Limb (tissue), 2 donors: Measurements from ENCODE around the gene KCNMA1.
"Not testable (repeated sequence)": the region's sequence is repeated elsewhere in the genome, so short reads cannot be mapped to it uniquely, and the experiment has no call there.

Source experiments
- DNase-seq, 2 donors: peaks; one replicate each; pipeline ENCODE4 v3.0.0-alpha.2; 2016; ENCODE audit errors: extremely low spot score in 2 of 2

KCNMA1 gene

DNA sequence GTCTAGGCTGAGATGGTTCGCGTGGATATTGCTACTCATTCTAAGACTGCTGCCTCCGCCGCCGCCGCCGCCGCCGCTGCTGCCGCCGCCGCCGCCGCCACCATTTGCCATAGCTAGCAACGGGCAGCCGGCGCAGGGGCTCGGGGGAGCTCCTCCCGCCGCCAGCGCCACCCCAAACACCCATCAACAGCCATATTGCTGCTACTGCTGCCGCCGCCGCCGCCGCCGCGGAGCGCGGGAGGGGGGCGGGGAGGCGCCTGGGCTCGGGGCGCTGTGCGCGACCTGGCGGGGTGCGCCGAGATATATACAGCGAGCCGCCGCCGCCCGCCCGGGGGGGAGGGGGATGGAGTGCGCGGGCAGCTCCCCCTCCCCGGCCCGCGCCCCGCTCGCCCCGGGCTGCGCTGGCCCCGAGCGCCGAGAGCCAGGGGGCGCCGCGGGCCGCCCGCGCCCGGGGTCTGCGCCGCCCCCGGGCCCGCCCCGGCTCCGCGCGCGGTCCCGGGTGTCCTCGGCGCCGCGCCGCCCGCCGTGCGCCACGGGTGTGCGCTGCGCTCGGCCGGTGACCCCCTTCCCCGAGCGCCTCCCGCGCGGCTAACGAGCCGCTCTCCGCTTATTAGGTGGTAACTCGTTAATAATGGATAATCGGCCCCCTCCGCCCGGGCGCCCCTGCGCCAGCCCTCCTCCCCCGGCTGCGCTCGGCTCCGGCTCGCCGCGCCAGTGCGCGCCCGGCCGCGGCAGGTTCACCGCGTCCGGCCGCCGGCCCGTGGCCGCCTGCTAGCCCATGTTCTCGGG, at the start of gene KCNMA1:
TSS of gene KCNMA1 (minus strand) at position 277 of the 789 bp plus-strand sequence.
- DNase-seq = peak in 1 of 2 donors; percentile 79

DNA sequence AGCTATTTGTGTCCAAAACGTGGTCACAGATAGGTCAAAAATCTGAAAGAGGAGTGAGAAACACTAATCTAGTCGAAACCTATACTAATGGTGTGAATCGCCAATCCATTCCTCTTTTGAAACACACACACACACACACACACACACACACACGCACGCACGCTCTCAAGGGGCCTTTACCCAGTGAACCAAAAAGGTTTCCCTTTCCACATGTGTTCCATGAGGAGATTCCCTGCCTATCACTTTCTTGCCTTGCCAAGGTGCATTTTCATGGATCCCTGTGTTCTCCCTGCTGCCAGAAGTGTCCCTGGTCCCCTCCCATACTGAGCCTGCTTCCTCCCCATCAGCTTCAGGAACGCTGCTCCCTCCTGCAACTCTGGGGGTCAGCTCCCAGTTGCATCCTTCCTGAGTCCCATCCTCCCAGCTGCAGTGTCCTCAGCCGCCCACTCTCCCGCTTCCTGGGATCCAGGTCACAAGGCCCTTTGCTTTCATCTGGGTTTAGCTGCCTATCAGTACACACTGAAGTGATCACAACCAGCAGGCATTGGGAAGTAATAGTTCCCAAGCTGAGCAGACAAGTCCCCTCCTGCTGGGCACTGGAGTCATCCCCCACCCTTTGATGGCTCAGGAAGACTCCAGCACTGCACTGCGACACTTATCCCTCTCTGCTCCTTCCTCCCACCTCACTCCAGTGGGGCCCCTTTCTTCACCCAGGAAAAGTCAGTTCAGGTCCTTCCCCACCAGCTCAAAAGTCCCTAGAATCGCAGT, 49.2 kb upstream of the KCNMA1 start:
- DNase-seq = no peak

DNA sequence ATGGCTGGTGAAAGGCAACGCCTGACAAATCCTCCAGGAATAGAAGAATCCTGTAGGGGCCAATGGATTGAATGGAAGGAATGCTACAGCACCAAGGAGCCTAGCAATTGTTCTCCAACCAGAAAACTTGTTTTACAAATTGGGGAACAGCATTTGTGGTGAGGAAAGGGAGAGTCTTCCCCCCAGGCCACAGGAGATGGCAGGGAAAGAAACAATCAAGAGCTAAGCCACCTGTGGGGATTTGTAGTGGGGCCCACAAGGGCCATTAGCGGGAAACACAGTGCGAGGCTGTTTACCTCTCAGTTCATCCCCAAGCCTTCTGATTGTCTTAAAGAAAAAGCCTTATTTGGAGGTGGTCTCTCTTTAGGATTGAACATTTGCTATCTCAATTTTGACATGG, 48.5 kb upstream of the KCNMA1 start:
- DNase-seq = no peak

DNA sequence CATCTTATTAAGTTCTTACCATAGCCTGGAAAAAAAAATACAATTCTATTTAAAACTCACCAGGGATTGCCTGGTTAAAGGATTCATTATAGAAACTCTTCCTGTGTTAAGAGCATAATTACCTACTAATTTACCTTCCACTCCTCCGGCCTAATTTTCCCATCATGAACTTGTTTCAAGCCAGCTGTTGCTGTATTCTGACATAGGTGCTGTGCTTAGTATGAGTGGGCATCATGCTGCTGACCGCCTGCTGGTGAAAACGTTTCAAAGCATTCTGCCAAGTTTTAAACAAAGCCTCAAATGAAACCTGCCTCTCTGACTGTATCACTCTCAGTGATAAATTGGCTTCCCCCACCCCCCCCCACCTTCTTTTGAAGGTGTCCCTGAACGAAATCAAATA, 47.8 kb upstream of the KCNMA1 start:
- DNase-seq = no peak

DNA sequence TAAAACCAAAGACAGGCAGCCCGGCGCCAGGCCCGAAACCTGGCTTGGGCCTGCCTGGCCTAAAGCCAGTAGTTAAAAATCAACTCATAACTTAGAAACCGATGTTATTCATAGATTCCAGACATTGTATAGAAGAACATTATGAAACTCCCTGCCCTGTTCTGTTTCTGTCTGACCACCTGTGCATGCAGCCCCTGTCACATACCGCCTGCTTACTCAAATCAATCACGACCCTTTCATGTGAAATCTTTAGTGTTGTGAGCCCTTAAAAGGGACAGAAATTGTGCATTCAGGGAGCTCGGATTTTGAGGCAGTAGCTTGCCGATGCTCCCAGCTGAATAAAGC, 45.5 kb upstream of the KCNMA1 start:
- not testable (repeated sequence) for DNase-seq

DNA sequence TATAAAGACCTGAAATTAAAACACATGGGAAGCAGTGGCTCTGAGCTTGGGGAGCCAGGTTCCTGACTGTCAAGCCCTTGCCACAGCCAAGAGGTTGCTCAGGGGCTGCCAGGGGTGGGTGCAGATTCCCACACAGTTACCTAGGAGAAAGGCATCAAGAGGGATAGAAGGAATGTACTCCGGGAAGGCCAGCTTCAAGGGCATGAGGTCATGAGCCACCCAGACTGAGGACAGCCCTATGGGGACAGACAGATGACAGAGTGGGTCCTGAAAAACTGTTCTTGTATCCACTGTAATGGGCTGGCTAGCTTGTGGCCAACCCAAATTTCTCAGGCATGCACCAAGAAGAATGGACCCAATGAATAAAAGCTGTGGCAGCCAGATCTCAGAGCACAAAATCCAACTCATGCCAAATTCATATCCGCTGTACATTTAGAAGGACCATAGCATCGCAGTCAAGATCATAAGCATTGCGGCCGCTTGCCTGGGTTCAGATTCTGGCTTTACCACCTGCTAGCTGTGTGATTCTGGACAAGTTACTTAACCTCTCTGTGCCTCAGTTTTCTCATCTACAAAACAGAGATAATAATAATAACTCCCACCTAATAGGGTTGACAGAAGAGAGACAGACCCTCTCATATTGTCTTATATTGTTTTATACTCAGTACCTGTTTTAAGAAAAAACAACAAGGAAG, 44.9 kb upstream of the KCNMA1 start:
- no peak for DNase-seq

DNA sequence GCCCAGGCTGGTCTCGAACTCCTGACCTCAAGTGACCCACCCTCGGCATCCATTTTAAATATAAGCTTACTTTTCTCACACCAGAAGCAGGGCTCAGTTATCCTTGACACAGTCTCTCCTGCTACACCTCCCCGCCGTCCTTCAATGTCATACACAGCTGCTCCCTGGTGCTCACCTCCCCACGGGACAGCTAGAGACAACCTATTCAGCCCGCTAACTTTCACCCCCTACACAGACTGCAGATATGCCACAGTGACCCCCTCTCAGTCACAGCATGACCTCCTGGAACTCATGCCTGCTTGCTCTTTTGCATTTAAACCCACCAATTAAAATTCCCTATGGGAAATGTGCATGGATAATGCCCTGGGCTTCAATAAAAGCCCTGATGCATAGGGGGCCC, 44.2 kb upstream of the KCNMA1 start:
- no peak for DNase-seq

DNA sequence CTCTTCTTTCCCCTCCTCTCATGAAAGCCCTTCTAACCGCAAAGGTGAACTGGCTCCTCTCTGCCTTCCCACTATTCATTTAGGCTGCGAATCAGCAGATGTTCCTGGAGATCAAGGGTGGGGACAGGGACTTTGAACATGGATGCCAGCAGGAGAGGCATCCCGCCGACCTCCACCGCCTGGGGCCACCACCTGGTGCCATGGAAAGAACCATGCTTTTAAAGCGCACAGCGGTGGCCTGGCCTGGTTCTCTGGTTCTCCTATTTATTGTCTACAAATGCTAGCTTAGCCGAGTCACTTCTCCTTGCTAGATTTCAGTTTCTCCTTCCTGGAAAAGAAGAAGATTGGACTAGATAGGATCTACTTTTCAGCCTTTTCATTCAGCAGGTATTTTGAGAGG, 43.2 kb upstream of the KCNMA1 start:
- no peak for DNase-seq

DNA sequence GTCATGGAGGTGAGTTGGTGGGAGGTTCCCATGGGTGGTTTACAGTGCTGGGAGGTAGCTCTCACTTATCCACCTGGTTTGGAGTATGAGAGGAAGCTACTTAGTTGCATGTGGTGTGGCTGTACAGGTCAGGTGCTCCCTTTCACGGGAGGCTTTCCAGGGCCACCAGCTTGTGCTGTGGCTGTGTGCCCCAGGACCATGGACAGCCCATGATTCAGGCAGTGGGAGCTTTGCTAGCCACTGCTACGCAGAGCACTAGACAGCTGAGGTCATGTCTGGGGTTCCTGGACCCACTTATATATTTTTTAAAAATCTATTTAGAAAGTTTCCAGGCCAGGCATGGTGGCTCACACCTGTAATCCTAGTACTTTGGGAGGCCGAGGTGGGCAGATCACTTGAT, 42.5 kb upstream of the KCNMA1 start:
- no peak for DNase-seq

DNA sequence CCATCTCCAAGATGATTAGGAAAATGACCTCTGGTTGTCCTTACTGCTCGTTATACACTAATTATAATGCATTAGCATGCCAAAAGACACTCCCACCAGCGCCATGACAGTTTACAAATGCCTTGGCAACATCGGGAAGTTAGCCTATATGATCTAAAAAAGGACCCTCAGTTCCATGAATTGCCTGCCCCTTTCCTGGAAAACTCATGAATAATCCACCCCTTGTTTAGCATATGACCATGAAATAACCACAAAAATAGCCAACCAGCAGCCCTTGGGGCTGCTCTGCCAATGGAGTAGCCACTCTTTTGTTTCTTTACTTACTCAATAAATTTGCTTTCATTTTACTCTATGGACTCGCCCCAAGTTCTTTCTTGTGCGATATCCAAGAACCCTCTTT, 41.6 kb upstream of the KCNMA1 start:
- DNase-seq = no peak

DNA sequence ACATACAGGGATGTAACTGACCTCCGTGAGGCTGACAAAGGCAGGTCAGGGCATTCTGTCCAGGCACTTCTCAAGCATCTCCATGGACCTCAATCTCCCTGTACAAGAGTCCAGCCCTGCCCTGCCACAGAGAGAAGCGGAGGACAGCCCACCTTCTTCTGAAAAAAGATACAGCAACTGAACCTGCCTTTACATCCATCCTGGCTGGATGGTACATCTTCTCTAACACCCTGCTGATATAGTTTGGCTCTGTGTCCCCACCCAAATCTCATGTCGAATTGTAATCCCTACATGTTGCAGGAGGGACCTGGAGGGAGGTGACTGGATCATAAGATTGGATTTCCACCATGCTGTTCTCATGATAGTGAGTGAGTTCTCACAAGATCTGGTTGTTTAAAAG, 40.5 kb upstream of the KCNMA1 start:
- no peak for DNase-seq

DNA sequence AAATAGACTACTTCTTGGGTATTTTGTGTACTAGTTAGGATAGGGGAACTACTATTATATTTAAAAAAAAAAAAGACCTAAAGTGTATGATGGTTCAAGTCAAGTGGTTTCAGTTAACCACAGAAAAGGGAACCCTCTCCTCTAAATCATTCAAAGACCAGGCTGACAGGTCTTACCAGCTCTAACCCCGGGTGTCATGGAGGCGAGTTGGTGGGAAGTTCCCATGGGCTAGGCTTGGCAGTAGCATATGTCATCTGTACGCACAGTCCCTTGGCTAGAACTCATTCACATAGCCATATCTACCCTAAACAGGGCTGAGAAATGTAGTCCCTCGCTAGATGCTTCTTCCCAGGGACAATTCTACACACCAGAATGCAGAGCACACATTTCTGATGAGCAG, 37.7 kb upstream of the KCNMA1 start:
- DNase-seq = no peak

DNA sequence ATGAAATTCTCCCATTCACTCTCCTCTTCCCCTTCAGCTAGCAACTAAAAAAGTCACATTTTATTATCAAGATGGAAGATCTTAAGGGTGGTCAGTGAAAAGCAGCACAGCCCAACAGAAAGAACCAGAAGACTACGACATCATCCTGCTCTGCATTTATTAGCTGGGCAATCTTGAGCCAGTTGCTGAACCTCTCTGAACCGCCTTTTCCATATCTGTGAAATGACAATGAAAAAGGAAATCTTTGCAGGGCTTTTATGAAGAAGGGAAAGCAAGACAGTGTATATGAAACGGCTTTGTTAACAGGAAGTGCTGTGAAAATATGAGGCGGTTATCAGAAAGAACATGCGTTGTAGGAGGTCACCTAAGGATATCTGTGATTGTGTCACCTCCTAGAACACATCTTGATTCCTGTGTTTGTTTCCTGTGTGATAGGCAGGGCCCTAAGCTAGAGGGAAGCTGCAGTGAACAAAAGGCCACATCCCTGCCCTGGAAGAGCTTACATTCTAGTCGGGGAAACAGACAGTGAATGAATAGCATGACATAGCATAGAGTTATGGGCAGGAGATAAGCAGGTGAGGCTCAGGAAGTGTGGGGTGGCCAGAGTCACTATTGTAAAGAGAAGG, 36.0 kb upstream of the KCNMA1 start:
- DNase-seq = no peak

DNA sequence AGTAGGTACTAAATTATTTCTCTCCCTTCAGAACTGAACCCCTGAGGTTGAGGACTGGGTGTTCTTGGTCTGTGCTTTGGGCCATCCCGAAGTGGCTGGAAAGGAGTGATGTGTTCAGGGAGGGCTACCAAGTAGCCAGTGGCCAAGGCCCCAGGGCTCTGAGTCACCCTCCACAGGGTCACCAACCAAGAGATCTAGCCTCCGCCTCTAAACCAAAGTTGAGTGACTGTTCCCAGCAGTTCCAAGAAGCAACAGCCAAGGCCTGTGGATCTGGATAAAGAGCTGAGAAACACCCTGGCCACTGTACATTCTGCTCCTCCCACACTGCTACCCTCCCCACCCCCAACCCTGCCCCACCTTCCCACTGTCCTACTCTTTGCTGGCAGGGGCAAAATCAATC, 35.5 kb upstream of the KCNMA1 start:
- DNase-seq = no peak

DNA sequence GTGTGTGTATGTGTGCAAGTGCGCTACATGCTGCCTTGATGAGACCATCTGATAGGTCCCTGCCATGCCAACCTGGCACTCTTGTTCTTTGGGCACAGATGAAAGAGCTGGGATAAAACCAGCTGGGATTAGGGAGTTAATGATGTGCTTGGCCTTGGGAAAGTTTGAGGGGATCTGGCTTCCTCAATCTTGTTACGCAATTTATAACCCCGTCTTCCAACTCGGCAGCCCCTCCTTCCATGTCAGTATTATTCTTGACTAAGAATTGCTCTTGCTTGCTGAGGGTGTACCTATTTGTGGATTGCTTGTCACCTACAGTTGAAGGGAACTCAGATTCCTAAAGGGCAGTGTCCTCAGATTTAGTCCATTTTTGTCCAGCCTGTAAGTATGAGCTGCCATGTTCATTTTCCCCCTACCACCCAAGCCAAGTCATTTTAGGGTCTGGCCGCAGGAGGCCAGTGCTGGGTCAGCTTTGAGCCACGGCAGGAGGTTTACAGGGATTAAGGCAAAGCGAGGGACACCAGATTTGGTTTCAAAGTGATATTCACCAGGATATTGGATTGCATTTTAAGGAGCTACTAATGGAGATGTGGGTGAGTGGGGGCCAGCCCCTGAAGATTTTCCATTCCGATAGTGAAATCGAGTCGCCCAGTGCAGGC, 34.1 kb upstream of the KCNMA1 start:
- no peak for DNase-seq

DNA sequence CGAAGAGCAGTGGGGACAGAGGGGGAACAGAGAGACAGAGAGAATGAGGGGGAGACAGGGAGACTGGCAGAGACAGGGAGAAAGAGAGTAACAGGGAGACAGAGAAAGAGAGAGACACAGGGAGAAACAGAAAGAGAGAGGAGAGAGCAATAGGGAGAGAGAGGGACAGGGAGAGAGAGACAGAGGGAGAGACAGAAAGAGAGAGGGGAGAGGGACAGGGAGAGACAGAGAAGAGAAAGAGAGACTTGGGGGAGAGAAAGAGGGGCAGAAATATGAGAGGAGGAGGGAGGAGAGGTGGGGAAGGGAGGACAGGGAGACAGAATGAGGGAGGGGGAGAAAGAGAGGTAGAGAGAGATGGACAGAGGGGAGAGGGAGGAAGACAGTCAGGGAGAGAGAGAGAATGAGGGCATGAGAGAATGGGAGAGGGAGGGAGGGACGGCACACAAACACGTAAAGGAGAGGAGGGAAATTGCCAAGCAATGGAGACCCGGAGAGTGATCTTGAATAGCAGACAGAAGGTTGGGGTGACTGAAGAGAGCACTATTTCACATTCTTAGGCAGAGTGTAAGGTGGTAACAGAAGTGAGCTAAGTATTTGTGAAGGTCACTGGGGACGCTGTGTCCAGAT, 33.3 kb upstream of the KCNMA1 start:
- no peak for DNase-seq

DNA sequence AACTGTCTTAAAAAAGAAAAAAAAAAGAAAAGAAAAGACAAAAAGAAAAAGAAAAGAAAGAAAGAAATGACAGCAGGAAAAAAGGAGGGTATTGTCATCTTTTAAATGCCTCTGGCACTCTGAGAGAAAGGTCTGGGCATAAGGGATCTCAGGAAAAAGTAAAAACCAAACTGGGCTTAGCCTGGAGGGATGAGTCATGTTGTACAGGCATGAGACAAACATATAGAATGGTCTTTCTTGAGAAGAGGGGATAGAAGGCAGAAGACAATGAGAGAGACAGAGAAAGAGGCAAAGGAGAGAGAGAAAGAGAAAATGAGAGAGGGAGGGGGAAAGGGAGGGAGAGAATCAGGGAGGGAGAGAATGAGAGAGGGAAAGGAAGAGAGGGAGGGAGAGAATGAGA, 32.3 kb upstream of the KCNMA1 start:
- no peak for DNase-seq

DNA sequence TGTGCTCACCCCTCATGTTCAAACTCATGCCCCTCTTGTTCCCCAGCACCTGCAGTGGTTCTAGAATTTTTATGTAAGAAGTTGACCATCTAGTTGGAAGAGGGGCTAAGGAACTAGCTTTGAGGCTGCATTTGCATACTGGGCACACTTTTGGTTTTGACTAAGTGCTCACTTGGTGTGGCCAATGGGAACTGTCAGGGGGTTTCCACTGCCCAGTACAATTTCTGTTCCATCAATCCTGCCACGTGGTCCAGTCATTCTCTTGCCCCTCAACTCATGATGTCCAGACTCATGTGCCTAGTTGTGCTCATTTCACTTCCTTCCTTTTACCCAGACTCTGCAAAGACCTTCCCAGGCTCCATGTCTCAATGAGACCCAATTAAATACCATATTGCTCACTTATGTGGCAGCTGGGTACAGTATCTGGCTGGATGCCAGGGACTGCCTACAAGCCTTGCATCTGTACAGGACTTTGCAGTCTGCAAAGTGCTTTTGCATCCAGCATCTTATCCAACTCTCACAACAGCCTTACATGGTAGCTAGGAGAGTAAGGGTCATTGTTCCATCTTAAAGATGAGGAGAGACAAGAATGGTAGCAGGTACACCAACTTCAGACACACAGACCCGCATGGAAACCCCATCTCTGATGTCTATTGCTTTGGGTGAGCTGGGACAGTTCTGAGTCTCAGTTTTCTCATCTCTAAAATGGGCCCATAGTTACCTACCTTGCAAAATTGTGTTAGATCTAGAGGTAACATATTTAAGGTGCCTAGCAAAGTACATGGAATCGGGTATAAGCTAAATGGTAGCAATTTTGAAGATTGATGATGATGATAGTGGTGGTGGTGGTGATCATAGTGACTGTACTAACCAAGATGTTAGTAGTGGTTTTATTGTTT, 30.1 kb upstream of the KCNMA1 start:
- DNase-seq = peak in 1 of 2 donors; percentile 10

DNA sequence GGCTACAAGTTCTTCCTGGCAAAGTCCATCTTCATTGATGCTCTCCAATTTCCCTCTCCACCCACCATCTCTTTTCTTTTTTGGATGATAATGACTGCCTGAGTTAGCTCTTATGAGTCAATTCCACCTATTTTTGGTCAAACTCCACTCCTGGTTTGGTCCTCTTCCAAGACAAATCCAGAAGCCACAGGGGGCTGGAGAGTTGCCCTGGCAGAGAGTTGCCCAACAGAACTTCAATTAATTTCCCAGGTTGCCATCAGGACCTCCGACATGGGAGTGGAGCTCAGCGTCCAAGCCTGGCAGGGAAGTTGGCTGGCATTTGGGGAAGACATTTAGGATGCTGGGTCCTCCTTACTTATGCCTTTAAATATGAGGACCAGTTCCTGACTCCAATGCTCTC, 29.2 kb upstream of the KCNMA1 start:
- DNase-seq = no peak

DNA sequence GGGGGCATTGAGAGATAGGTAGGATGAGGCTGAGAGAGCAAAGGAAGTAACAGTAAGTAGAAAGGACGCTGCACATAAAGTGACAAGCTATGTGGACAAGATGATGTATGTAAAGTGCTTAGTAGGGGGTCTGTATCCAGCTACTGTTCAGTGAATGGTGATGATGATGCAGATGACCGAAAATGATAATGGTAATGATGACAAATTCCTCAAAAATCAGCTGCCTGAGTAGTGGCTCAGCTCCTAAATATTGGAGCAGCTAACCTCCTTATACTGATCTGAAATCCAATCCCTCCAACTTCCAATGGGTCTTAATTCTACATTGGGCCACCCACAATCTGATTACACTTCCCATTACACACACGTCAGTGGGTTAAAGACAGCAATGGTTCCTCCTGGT, 27.1 kb upstream of the KCNMA1 start:
- no peak for DNase-seq
